Natural killer cell (primary cell): ENCODE data around the gene ST6GALNAC3. TPM values are rescaled to one million over a fixed set of nuclear protein-coding genes. Genes with fewer than 3 reads are reported as not detected.
A peak's percentile ranks its signal among the peaks of the same experiment; 100 is the strongest.

Experiments used
- ATAC-seq, 3 donors: fragments of 150-1000 bp in 2 of 3; fragments of 200-7000 bp in 1 of 3; cut with Tn5 transposase; 1 replicate in 1 of 3; 2 replicates in 2 of 3; pipeline ENCODE4 v1.10.0; 2021; ENCODE audit warnings: mild to moderate bottlenecking in 2 of 3, moderate library complexity in 2 of 3
- DNase-seq, 2 donors: peaks; one replicate each; pipeline versions ENCODE4 v3.0.0 to v3.0.0-alpha.2; 2013 to 2021; ENCODE audit warnings: mixed read lengths in 1 of 2
- H3K27ac ChIP-seq: one replicate; pipeline ENCODE4 v1.5.1; 2013; ENCODE audit warnings: mild to moderate bottlenecking, low read length
- H3K27me3 ChIP-seq: one replicate; pipeline ENCODE4 v1.6.1; 2013; ENCODE audit warnings: low read length; ENCODE audit not compliant: control insufficient read depth, insufficient read depth
- H3K36me3 ChIP-seq: one replicate; pipeline ENCODE4 v1.6.1; 2013; ENCODE audit warnings: low read length; ENCODE audit not compliant: control insufficient read depth, insufficient read depth
- H3K4me1 ChIP-seq: one replicate; pipeline ENCODE4 v1.6.1; 2013; ENCODE audit warnings: low read length; ENCODE audit not compliant: control insufficient read depth, insufficient read depth
- H3K4me3 ChIP-seq: one replicate; pipeline ENCODE4 v1.5.1; 2013; ENCODE audit warnings: low read length
- H3K9me3 ChIP-seq: one replicate; pipeline ENCODE4 v1.6.1; 2013; ENCODE audit warnings: low read length; ENCODE audit not compliant: control insufficient read depth, insufficient read depth
- H3K27ac Mint-ChIP-seq, 2 donors: one replicate each; pipeline ENCODE4 v1.8.0; 2022; ENCODE audit warnings: mild to moderate bottlenecking in 2 of 2, mixed read lengths in 2 of 2, moderate library complexity in 1 of 2
- H3K27me3 Mint-ChIP-seq, 2 donors: one replicate each; pipeline ENCODE4 v1.8.0; 2022; ENCODE audit warnings: low read depth in 2 of 2, mixed read lengths in 2 of 2
- H3K36me3 Mint-ChIP-seq: one replicate; pipeline ENCODE4 v1.8.0; 2022; ENCODE audit warnings: mixed read lengths
- H3K4me1 Mint-ChIP-seq, 2 donors: one replicate each; pipeline ENCODE4 v1.8.0; 2022; ENCODE audit warnings: mixed read lengths in 2 of 2
- H3K4me3 Mint-ChIP-seq: one replicate; pipeline ENCODE4 v1.8.0; 2022; ENCODE audit warnings: mild to moderate bottlenecking, moderate library complexity, mixed read lengths
- H3K9me3 Mint-ChIP-seq, 2 donors: one replicate each; pipeline ENCODE4 v1.8.0; 2022; ENCODE audit warnings: mixed read lengths in 2 of 2
- CTCF ChIP-seq: fragments of 200-600 bp; IDR thresholded peaks from one replicate; pipeline ENCODE4 v1.8.0; 2022; ENCODE audit warnings: antibody characterized with exemption
- WGBS: methylation state at CpG from one replicate; pipeline ENCODE4 v1.1.7; 2013; ENCODE audit warnings: missing lambda C conversion rate; ENCODE audit not compliant: insufficient coverage; 5-methylcytosine and 5-hydroxymethylcytosine counted together
- intact Hi-C: fragments of 100-400 bp; cut with micrococcal nuclease; formaldehyde crosslinking; loops from one replicate; pipeline ENCODE4 v1.14.2; 2022
- total RNA-seq, 4 donors: library from RNA; stranded (reverse); fragments of 120-200 nt in 1 of 4; gene quantifications; one replicate each; pipeline versions ENCODE4 v1.2.3 to v1.2.4, GENCODE V29; 2013 to 2022

Gene ST6GALNAC3
- total RNA-seq, 3 donors from 2014 or later (not counting 1 experiment from before 2014, with no cell fraction given), result not detected

DNA sequence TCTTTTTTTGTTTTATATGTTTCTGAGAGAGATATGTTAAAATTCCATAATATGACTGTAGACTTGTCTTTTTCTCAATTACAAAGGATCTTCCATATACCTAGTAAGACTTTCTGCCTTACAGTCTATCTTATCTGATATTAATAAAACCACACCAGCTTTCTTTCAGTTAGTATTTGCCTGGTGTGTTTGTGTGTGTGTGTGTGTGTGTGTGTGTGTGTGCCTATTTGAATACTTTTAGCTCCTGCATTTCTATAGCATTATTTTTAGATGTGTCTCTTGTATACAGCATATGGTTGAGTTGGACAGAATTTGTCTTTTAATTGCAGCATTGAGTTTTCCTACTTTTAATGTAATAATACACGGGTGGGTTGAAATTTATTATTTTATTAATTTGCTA is 27.5 kb downstream of the ST6GALNAC3 start:
- H3K9me3 ChIP-seq, result no peaks in the 10 kb centered on the region
- H3K4me1 Mint-ChIP-seq, result peaks cover 17 to 21% of the 10 kb centered on the region in 2 donors
- DNase-seq (no peak), ATAC-seq (no peak)
- H3K27me3 ChIP-seq, result no peaks in the 10 kb centered on the region
- no peak overlapping the region for H3K4me3 ChIP-seq
- H3K9me3 Mint-ChIP-seq, result no peaks in the 10 kb centered on the region
- no peak overlapping the region for H3K27ac ChIP-seq
- peaks cover 8 to 19% of the 10 kb centered on the region in 2 donors for H3K27me3 Mint-ChIP-seq
- no peak overlapping the region for H3K27ac Mint-ChIP-seq
- no peaks in the 10 kb centered on the region for H3K4me1 ChIP-seq
- no peak overlapping the region for H3K4me3 Mint-ChIP-seq
- H3K36me3 ChIP-seq, result no peaks in the 10 kb centered on the region
- intact Hi-C loops, result no loop called here
- H3K36me3 Mint-ChIP-seq, result no peaks in the 10 kb centered on the region
- WGBS, result no CpG with 5 or more reads among the region's 1 CpG
- no peak for TF ChIP-seq CTCF

DNA sequence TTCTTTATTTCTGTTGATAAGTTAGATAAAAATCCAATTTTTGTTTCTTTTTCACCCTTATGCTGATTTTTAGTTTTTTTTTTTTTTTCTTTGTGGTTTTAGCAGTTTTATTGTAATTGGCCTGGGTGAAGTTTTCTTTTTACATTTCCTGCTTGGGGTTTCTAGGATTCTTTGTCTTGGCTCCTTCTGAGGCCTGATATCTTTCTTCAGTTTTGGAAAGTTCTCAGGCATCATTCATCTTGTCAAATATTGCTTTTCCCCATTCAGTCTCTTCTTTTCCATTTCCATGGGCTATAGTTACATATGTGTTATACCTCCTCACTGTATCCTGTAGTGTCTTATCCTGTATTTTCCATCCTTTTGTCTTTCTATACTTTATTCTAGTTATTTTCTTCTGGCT is 28.5 kb downstream of the ST6GALNAC3 start:
- Histone ChIP-seq H3K27me3 (no peaks in the 10 kb centered on the region), H3K36me3 (no peaks in the 10 kb centered on the region), H3K4me3 (no peak overlapping the region), H3K9me3 (no peaks in the 10 kb centered on the region), H3K4me1 (no peaks in the 10 kb centered on the region), H3K27ac (no peak overlapping the region)
- Mint-ChIP-seq H3K9me3 (no peaks in the 10 kb centered on the region), H3K36me3 (no peaks in the 10 kb centered on the region), H3K4me3 (no peak overlapping the region), H3K27ac (no peak overlapping the region), H3K27me3 (peaks cover 11 to 13% of the 10 kb centered on the region in 2 donors), H3K4me1 (peaks cover 17 to 21% of the 10 kb centered on the region in 2 donors)
- DNase-seq (no peak), ATAC-seq (no peak)
- intact Hi-C loops, result no loop called here
- no peak for TF ChIP-seq CTCF

- Histone ChIP-seq H3K4me3 (no peak overlapping the region), H3K9me3 (no peaks in the 10 kb centered on the region), H3K36me3 (no peaks in the 10 kb centered on the region), H3K27ac (no peak overlapping the region), H3K4me1 (no peaks in the 10 kb centered on the region), H3K27me3 (no peaks in the 10 kb centered on the region)
- intact Hi-C loops, result no loop called here
- Mint-ChIP-seq H3K27me3 (peaks cover 11 to 15% of the 10 kb centered on the region in 2 donors), H3K9me3 (peaks cover 0 to 2% of the 10 kb centered on the region in 2 donors), H3K4me1 (peaks cover 17 to 21% of the 10 kb centered on the region in 2 donors), H3K36me3 (no peaks in the 10 kb centered on the region), H3K4me3 (no peak overlapping the region), H3K27ac (no peak overlapping the region)
- no peak for DNase-seq
- TF ChIP-seq CTCF, result no peak
- 8% methylated on average over 2 of the region's 2 CpGs for WGBS
- ATAC-seq, result peak in 1 of 3 donors; percentile 72
These were observed 30.8 kb downstream of the ST6GALNAC3 start for GRCh38 chr1:76105372-76105771.

DNA sequence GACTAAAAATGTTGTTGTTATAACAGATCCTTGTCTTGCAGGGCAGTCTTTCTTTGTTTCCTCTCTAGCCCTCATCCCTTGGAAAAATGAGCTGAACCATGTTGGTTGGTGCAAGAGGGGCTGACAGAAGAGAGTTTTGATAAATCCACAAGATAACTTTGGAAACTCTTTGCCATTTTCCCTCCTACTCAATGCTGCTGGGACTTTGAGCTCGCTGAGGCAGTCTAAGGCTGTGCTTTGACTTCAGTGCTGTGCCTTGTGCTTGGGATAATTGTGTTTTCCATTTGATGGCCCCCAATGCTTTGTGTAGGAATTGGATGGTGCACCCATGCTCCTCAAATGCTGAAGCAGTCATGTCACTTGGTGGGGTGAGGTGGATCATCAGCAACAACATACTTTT is 31.7 kb downstream of the ST6GALNAC3 start:
- H3K4me1 Mint-ChIP-seq, result peaks cover 16 to 21% of the 10 kb centered on the region in 2 donors
- DNase-seq (no peak), ATAC-seq (no peak)
- peaks cover 0 to 2% of the 10 kb centered on the region in 2 donors for H3K9me3 Mint-ChIP-seq
- Histone ChIP-seq H3K9me3 (no peaks in the 10 kb centered on the region), H3K27ac (no peak overlapping the region), H3K4me1 (no peaks in the 10 kb centered on the region), H3K4me3 (no peak overlapping the region), H3K27me3 (no peaks in the 10 kb centered on the region), H3K36me3 (no peaks in the 10 kb centered on the region)
- H3K36me3 Mint-ChIP-seq, result no peaks in the 10 kb centered on the region
- 80% methylated on average over 1 of the region's 1 CpG for WGBS
- no peak overlapping the region for H3K27ac Mint-ChIP-seq
- H3K27me3 Mint-ChIP-seq, result peaks cover 8 to 15% of the 10 kb centered on the region in 2 donors
- TF ChIP-seq CTCF, result no peak
- H3K4me3 Mint-ChIP-seq, result no peak overlapping the region
- intact Hi-C loops, result no loop called here
